PC-9 (cell line): ENCODE measurements around the gene SHANK2. TPM values are rescaled to one million over a fixed set of nuclear protein-coding genes. Genes with fewer than 3 reads are reported as not detected.

Source experiments
- BruUV-seq: library from RNA; stranded (reverse); fragments of 400-500 nt; replicated peaks from 2 replicates; lab custom pipeline; 2021; lab: Mats Ljungman, UMichigan
- CTCF ChIA-PET: fragments of 300-600 bp; sonication (Branson Sonifier 250); formaldehyde crosslinking; loops from one replicate; lab custom pipeline; 2022; ENCODE audit warnings: antibody characterized with exemption; lab: Charles Lee
- POLR2A ChIA-PET: fragments of 300-600 bp; sonication (Branson Sonifier 250); formaldehyde crosslinking; loops from one replicate; lab custom pipeline; 2022; ENCODE audit warnings: antibody characterized with exemption; ENCODE audit not compliant: unreplicated experiment; lab: Charles Lee
- DNase-seq, 2 experiments: peaks; one replicate each; pipeline versions ENCODE4 v3.0.0 to v3.0.0-alpha.2; 2015 to 2022; ENCODE audit warnings: mixed read lengths in 1 of 2
- H2AFZ ChIP-seq: fragments of 200-600 bp; sonication (generic); 2 replicates; pipeline ENCODE4 v1.8.1; 2017; ENCODE audit warnings: antibody characterized with exemption
- H3F3A ChIP-seq: fragments of 200-600 bp; sonication (generic); 2 replicates; pipeline ENCODE4 v1.8.1; 2017; ENCODE audit warnings: antibody characterized with exemption, mild to moderate bottlenecking, low read depth; ENCODE audit not compliant: insufficient read depth
- H3K27ac ChIP-seq: fragments of 200-600 bp; sonication (generic); 2 replicates; pipeline ENCODE4 v1.6.1; 2016; ENCODE audit warnings: mixed run types
- H3K27me3 ChIP-seq: fragments of 200-600 bp; sonication (generic); 2 replicates; pipeline ENCODE4 v1.6.1; 2016; ENCODE audit warnings: low read depth, mixed run types; ENCODE audit not compliant: insufficient read depth
- H3K36me3 ChIP-seq: fragments of 200-600 bp; sonication (generic); 2 replicates; pipeline ENCODE4 v1.6.1; 2016; ENCODE audit warnings: low read depth, mixed run types
- H3K4me1 ChIP-seq: fragments of 200-600 bp; sonication (generic); replicated peaks from 2 replicates; pipeline ENCODE4 v1.6.1; 2016; ENCODE audit warnings: mixed run types; ENCODE audit not compliant: insufficient read depth
- H3K4me2 ChIP-seq: fragments of 200-600 bp; sonication (generic); 2 replicates; pipeline ENCODE4 v1.6.1; 2017; ENCODE audit warnings: mixed run types
- H3K4me3 ChIP-seq: fragments of 200-600 bp; sonication (generic); 2 replicates; pipeline ENCODE4 v1.6.1; 2016; ENCODE audit warnings: mixed run types
- H3K79me2 ChIP-seq: fragments of 200-600 bp; sonication (generic); 2 replicates; pipeline ENCODE4 v1.6.1; 2017; ENCODE audit warnings: low read depth, mixed run types
- H3K9me2 ChIP-seq: fragments of 200-600 bp; sonication (generic); 2 replicates; pipeline ENCODE4 v1.8.1; 2017; ENCODE audit warnings: mild to moderate bottlenecking; ENCODE audit not compliant: insufficient read depth
- H3K9me3 ChIP-seq: fragments of 200-600 bp; sonication (generic); 2 replicates; pipeline ENCODE4 v1.8.1; 2016; ENCODE audit warnings: low read depth; ENCODE audit not compliant: insufficient read depth
- H4K20me1 ChIP-seq: fragments of 200-600 bp; sonication (generic); 2 replicates; pipeline ENCODE4 v1.8.1; 2017; ENCODE audit not compliant: insufficient read depth
- EZH2 ChIP-seq: fragments of 200-600 bp; sonication (generic); IDR thresholded peaks from 2 replicates; pipeline ENCODE4 v1.8.0; 2017; ENCODE audit warnings: antibody characterized with exemption, low read depth
- intact Hi-C: fragments of 100-400 bp; cut with micrococcal nuclease; formaldehyde crosslinking; loops from one replicate; pipeline ENCODE4 v1.10.0; 2022; ENCODE audit not compliant: unreplicated experiment
- total RNA-seq: library from RNA; stranded (reverse); gene quantifications from 2 replicates; pipeline ENCODE4 v1.2.3, GENCODE V29; 2021
- TF ChIP-seq, protein P1 (sequence below): fragments of 200-600 bp; sonication (generic); conservative IDR thresholded peaks from 2 replicates; pipeline ENCODE4 v1.6.1; 2017; ENCODE audit warnings: mixed run types, antibody characterized with exemption, mild to moderate bottlenecking, moderate library complexity

Gene SHANK2
- total RNA-seq, 1 experiment from 2014 or later: 50.5 TPM

DNA sequence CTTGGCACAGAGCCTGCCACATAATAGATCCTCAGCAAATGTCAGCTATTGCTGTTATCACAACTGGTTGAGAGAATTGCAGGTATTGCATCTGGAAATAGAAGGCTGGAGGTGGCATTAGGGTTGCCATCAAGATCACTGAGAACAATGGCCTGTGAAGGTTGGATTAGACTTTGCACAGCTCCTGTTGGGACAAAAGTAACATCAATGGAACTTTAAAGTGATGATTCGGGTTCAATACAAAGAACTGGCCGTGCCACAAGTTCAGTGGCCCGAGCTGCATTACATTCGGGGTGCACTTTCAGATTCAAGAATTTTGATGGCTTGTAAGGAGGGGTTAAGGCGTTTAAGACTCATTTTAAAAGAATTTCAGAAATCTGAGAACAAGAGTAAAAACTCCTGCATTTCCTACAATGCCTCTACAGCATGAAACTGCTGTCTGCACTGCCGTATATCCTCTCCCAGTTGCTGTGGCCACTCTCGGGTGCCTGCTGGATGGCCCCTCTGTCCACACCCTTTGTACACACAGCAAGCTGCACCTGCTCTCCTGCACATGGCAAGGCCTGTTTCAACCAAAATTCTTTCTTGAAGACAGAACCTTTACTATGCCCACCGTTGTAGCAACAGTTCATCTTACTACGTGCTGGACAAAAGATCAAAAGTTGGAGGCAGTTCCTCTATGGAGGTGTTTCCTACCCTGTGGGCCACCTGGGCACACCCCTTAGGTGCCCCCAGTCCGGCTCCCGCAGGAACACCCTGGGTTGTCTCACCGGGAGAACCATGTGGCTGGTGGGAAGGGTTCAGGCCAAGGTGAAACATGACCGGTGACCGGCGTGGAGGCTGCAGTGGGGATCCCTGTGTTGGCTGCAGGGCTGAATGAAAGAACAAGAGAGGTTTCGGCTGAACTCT lies 17.5 kb upstream of the SHANK2 start:
- H3K79me2 ChIP-seq: no peaks in the 10 kb centered on the region
- H3K4me2 ChIP-seq: peak overlapping the region; percentile 30
- BruUV-seq: no TSS peak
- DNase-seq: peak; percentile 52 to 75
- no peaks in the 10 kb centered on the region for H3K9me2 ChIP-seq
- H3K36me3 ChIP-seq: no peaks in the 10 kb centered on the region
- H2AFZ ChIP-seq: peak overlapping the region; percentile 15; the same call in 1 of the 2 replicates
- peaks cover 17% of the 10 kb centered on the region for H3K9me3 ChIP-seq
- CTCF ChIA-PET: no interaction called here
- no peaks in the 10 kb centered on the region for H4K20me1 ChIP-seq
- H3K27ac ChIP-seq: no peak overlapping the region
- TF ChIP-seq, protein P1, sequence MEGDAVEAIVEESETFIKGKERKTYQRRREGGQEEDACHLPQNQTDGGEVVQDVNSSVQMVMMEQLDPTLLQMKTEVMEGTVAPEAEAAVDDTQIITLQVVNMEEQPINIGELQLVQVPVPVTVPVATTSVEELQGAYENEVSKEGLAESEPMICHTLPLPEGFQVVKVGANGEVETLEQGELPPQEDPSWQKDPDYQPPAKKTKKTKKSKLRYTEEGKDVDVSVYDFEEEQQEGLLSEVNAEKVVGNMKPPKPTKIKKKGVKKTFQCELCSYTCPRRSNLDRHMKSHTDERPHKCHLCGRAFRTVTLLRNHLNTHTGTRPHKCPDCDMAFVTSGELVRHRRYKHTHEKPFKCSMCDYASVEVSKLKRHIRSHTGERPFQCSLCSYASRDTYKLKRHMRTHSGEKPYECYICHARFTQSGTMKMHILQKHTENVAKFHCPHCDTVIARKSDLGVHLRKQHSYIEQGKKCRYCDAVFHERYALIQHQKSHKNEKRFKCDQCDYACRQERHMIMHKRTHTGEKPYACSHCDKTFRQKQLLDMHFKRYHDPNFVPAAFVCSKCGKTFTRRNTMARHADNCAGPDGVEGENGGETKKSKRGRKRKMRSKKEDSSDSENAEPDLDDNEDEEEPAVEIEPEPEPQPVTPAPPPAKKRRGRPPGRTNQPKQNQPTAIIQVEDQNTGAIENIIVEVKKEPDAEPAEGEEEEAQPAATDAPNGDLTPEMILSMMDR: no peak
- TF ChIP-seq EZH2: no peak
- no peaks in the 10 kb centered on the region for H3K27me3 ChIP-seq
- intact Hi-C loops: loop anchor here (2.0 kb wide), 1 partner anchor 29 kb away; no protein-coding TSS in a partner anchor
- H3K4me1 ChIP-seq: peaks cover 13% of the 10 kb centered on the region
- peaks cover 7% of the 10 kb centered on the region; the same call in 1 of the 2 replicates for H3F3A ChIP-seq
- POLR2A ChIA-PET: no interaction called here
- no peak overlapping the region for H3K4me3 ChIP-seq

DNA sequence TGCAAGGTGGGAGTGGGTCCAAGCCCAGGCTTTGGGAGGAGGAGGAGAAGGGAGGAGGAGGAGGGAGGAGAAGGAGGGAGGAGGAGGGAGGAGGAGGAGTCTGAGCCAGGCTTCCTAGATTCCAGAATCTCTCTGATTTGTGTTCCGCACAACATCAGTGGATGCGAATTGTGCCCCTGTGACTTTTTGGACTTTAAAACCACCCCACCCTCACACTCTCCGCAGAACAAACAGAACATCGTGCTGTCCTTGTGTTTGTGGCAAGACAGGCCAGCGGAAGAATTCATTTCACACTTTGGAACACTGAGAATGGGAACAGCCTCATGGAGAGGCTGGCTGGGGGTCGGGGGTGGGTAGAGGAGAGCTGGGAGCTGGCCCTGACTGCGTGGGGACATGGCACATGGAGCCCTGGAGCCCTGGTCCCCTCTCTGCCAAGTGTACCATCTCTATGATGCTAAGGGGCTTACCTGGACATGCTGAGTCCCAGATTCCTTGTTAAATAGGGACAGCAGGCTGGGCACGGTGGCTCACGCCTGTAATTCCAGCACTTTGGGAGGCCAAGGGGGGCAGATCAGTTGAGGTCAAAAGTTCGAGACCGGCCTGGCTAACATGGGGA lies 16.4 kb upstream of the SHANK2 start:
- no peak overlapping the region for H3K4me2 ChIP-seq
- H3K36me3 ChIP-seq: no peaks in the 10 kb centered on the region
- no peak overlapping the region for H3K27ac ChIP-seq
- DNase-seq: no peak
- H3F3A ChIP-seq: peaks cover 7% of the 10 kb centered on the region; the same call in 1 of the 2 replicates
- H3K9me2 ChIP-seq: no peaks in the 10 kb centered on the region
- no peak for TF ChIP-seq EZH2
- TF ChIP-seq, protein P1: no peak
- H3K9me3 ChIP-seq: peaks cover 11% of the 10 kb centered on the region
- ChIA-PET POLR2A (no interaction called here), CTCF (no interaction called here)
- no TSS peak for BruUV-seq
- no peak overlapping the region for H2AFZ ChIP-seq
- no peaks in the 10 kb centered on the region for H3K27me3 ChIP-seq
- H3K79me2 ChIP-seq: no peaks in the 10 kb centered on the region
- H3K4me1 ChIP-seq: peaks cover 13% of the 10 kb centered on the region
- intact Hi-C loops: loop anchor here (2.0 kb wide), 1 partner anchor 30 kb away; no protein-coding TSS in a partner anchor
- no peak overlapping the region for H3K4me3 ChIP-seq
- no peaks in the 10 kb centered on the region for H4K20me1 ChIP-seq

DNA sequence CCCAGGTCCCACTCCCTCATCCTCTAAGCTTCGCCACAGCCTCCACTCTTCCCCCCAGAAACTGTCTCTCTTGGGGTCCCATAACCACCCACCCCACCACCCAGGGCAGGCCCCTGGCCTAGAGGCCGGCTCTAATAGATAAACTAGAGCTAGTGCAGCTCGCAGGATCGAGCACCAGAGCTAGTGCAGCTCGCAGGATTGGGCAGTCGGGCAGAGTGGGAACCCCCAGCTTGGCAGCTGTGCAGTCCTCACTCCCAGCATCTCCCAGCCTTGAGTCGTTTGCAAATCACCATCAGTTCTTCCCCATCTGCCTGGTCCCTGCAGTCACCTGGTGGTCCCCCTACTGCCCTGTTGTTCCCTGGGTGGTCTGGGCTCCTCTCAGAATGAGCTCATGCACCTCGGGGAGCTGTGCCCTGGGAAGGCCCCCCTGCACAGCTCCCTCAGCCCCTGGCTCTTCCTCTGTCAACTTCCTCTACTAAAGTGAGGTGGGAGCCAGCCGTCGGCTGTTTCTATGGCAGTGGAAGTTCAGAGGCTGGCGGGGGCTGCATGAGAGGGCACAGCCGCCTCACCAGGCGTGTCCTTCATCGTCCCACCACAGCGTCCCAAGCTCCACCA lies 15.5 kb upstream of the SHANK2 start:
- no peaks in the 10 kb centered on the region for H3K27me3 ChIP-seq
- H3K36me3 ChIP-seq: no peaks in the 10 kb centered on the region
- H3K9me2 ChIP-seq: no peaks in the 10 kb centered on the region
- H4K20me1 ChIP-seq: no peaks in the 10 kb centered on the region
- H3F3A ChIP-seq: peaks cover 7% of the 10 kb centered on the region; the same call in 1 of the 2 replicates
- H3K4me1 ChIP-seq: peaks cover 13% of the 10 kb centered on the region
- peaks cover 5% of the 10 kb centered on the region for H3K9me3 ChIP-seq
- TF ChIP-seq EZH2: no peak
- TF ChIP-seq, protein P1: no peak
- DNase-seq: no peak
- H2AFZ ChIP-seq: no peak overlapping the region
- ChIA-PET CTCF (no interaction called here), POLR2A (no interaction called here)
- H3K4me2 ChIP-seq: no peak overlapping the region
- no peak overlapping the region for H3K27ac ChIP-seq
- no peak overlapping the region for H3K4me3 ChIP-seq
- H3K79me2 ChIP-seq: no peaks in the 10 kb centered on the region
- BruUV-seq: no TSS peak
- intact Hi-C loops: loop anchor here (2.0 kb wide), 1 partner anchor 31 kb away; no protein-coding TSS in a partner anchor
